PFSK-1 (cell line): ENCODE measurements around the gene RWDD3.

Source experiments
- FOXP2 ChIP-seq: optimal IDR thresholded peaks from 2 replicates; pipeline ENCODE3; 2011; ENCODE audit warnings: borderline replicate concordance, control low read depth, inconsistent platforms; ENCODE audit not compliant: insufficient read depth; ENCODE audit errors: extremely low read length, extremely low read depth
- POLR2AphosphoS5 ChIP-seq: IDR thresholded peaks from 2 replicates; pipeline ENCODE4 v1.6.1; 2012; ENCODE audit warnings: low read depth, mild to moderate bottlenecking, control low read depth, low read length, moderate library complexity
- SIN3A ChIP-seq: IDR thresholded peaks from 2 replicates; pipeline ENCODE4 v1.6.1; 2012; ENCODE audit warnings: mild to moderate bottlenecking, low read length, moderate library complexity, borderline replicate concordance; ENCODE audit not compliant: insufficient read depth
- TAF1 ChIP-seq: IDR thresholded peaks from 2 replicates; pipeline ENCODE4 v1.6.1; 2012; ENCODE audit warnings: low read length, control low read depth, borderline replicate concordance; ENCODE audit not compliant: insufficient read depth

DNA sequence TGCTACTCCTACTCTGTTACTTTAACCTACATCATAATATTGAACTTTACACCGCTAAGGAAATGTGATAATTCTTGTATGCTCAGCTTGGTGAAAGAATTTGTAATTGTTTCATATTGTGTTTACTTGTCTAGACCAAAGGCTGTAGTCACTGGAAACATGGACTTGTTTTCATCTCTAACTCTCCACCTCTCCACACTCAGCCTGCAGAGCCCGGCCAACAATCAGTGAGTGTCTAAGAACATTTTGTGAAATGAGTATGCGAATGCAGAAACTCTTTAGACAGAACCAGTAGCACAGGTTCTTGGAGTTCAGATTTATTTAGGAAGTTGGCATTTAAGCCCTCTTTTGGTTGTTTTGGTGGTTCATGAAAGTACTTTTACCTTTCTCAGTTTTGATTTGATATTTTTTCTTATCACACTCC, 3.2 kb upstream of the RWDD3 start:
- TF ChIP-seq TAF1 = no peak
- TF ChIP-seq POLR2AphosphoS5 = no peak
- no peak for TF ChIP-seq FOXP2
- no peak for TF ChIP-seq SIN3A
